ENCODE results near the gene MNT. TPM values are rescaled to one million over a fixed set of nuclear protein-coding genes. Genes with fewer than 3 reads are reported as not detected.

The MNT gene
- total RNA-seq, 1 experiment from 2014 or later, result 38.9 TPM

DNA sequence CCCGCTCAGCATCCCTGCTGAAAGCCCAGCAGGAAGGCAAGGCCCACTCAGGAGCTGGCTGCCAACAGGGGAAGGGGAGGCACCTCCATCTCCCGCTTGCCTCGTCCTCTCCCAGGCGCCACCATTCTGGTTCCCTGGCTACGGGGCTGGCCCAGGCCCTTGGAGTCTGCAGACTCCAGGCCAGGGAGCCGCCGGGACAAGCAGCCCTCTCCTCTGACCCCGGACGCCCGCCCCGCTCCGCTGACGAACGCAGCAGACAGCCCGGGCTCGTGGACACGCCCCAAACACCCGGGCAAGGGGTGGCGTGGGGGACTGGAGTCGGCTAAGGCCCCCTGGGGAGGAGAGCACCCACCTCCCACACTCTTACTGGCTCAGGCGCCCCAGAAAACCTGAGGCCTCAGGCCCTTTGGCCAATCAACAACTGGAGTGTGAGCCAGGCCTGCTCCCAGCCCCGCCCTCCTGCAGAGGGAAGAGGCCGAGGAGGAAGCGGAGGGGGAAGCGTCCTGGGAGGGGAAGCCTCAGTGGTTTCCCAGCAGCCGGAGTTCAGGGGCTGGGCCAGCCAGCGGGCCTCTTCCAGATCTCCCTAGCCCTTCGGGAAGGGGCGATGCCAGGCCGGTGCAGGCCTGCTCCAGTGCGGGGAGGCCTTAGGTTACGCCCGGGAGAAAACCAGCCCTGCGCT is 4.2 kb downstream of the MNT start:
- H3K9me3 ChIP-seq (ENCODE audit: control insufficient read depth, low read depth, low read length), result no peaks in the 10 kb centered on the region
- H3K4me2 ChIP-seq (ENCODE audit: insufficient read depth, insufficient read length, low read length), result peak overlapping the region; percentile 28
- H3K27me3 ChIP-seq (ENCODE audit: insufficient read depth, low read length), result no peaks in the 10 kb centered on the region
- no peak overlapping the region for H3K4ac ChIP-seq (ENCODE audit: low read depth, low read length)
- H2AK5ac ChIP-seq (ENCODE audit: insufficient read length, low read length), result no peak overlapping the region
- Mint-ChIP-seq H3K4me3 (peak overlapping the region; percentile 45 to 96), H3K36me3 (ENCODE audit: insufficient read depth in 1 of 3, low read depth in 3 of 3) (peaks cover 0 to 4% (median 0%) of the 10 kb centered on the region in 3 experiments; a peak in 1 of 7 replicates), H3K4me1 (peaks cover 35 to 50% of the 10 kb centered on the region in 2 experiments), H3K27me3 (ENCODE audit: low read depth) (peaks cover 1% of the 10 kb centered on the region), H3K27ac (peak overlapping the region in 2 of 3 experiments; percentile 96 to 97; a peak in 6 of 7 replicates), H3K9me3 (no peaks in the 10 kb centered on the region; a peak in 2 of 5 replicates)
- H3T11ph ChIP-seq (ENCODE audit: low read length), result no peak overlapping the region
- no peak overlapping the region for H4K5ac ChIP-seq (ENCODE audit: insufficient read length, low read depth, low read length)
- TF ChIP-seq, protein P1, sequence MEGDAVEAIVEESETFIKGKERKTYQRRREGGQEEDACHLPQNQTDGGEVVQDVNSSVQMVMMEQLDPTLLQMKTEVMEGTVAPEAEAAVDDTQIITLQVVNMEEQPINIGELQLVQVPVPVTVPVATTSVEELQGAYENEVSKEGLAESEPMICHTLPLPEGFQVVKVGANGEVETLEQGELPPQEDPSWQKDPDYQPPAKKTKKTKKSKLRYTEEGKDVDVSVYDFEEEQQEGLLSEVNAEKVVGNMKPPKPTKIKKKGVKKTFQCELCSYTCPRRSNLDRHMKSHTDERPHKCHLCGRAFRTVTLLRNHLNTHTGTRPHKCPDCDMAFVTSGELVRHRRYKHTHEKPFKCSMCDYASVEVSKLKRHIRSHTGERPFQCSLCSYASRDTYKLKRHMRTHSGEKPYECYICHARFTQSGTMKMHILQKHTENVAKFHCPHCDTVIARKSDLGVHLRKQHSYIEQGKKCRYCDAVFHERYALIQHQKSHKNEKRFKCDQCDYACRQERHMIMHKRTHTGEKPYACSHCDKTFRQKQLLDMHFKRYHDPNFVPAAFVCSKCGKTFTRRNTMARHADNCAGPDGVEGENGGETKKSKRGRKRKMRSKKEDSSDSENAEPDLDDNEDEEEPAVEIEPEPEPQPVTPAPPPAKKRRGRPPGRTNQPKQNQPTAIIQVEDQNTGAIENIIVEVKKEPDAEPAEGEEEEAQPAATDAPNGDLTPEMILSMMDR (conservative IDR thresholded peaks at IDR 0.05), result no peak
- H2AFZ ChIP-seq (ENCODE audit: low read length), result no peak overlapping the region
- H3K27ac ChIP-seq (ENCODE audit: insufficient read length, low read depth, low read length), result no peak overlapping the region
- no peak overlapping the region for H2BK20ac ChIP-seq (ENCODE audit: low read depth, low read length, poor library complexity, severe bottlenecking)
- H2BK120ac ChIP-seq (ENCODE audit: low read depth, low read length, poor library complexity, severe bottlenecking), result no peak overlapping the region
- H4K91ac ChIP-seq (ENCODE audit: insufficient read length, low read depth, low read length), result no peak overlapping the region
- DNase-seq, result peak; percentile 99
- H3K23me2 ChIP-seq (ENCODE audit: insufficient read length, low read depth, low read length, poor library complexity, severe bottlenecking), result peaks cover 18% of the 10 kb centered on the region
- H3K79me2 ChIP-seq (ENCODE audit: insufficient read depth, low read length), result peaks cover 2% of the 10 kb centered on the region; the same call in 1 of the 2 replicates
- WGBS (ENCODE audit: extremely low coverage, insufficient read length, low lambda C conversion rate), result no CpG with 5 or more reads among the region's 34 CpGs
- H2BK12ac ChIP-seq (ENCODE audit: insufficient read length, low read depth, low read length), result no peak overlapping the region
- no peak overlapping the region for H3K14ac ChIP-seq (ENCODE audit: insufficient read depth, low read length)
- H3K18ac ChIP-seq (ENCODE audit: insufficient read length, low read depth, low read length), result no peak overlapping the region
- H2BK15ac ChIP-seq (ENCODE audit: low read depth, low read length), result no peak overlapping the region
- no peak overlapping the region for H2BK5ac ChIP-seq (ENCODE audit: insufficient read length, low read length)
- H4K20me1 ChIP-seq (ENCODE audit: control insufficient read depth, insufficient read depth, insufficient read length), result no peaks in the 10 kb centered on the region
- no peak overlapping the region for H3K9ac ChIP-seq (ENCODE audit: extremely low read depth, insufficient read length, low read length)
- H3K79me1 ChIP-seq (ENCODE audit: insufficient read depth, low read depth, low read length, poor library complexity, severe bottlenecking), result no peaks in the 10 kb centered on the region
- no peak overlapping the region for H3K56ac ChIP-seq (ENCODE audit: insufficient read length, low read depth, low read length)
- no peak overlapping the region for H3K23ac ChIP-seq (ENCODE audit: insufficient read length, low read depth, low read length)
- H4K8ac ChIP-seq (replicated peaks; ENCODE audit: insufficient read length, low read depth, low read length), result no peak overlapping the region
- H3K4me1 ChIP-seq (ENCODE audit: insufficient read depth, low read length), result peaks cover 11% of the 10 kb centered on the region; the same call in 1 of the 2 replicates

Data from H9 (cell line).